Spleen (tissue), 11 donors: ENCODE data around the gene GABBR2. TPM values are rescaled to one million over a fixed set of nuclear protein-coding genes. Genes with fewer than 3 reads are reported as not detected.
"Not testable (repeated sequence)": the region's sequence is repeated elsewhere in the genome, so short reads cannot be mapped to it uniquely, and the experiment has no call there.

Experiments used
- DNase-seq: peaks from one replicate; pipeline ENCODE4 v3.0.0-alpha.2; 2020
- H3K27ac ChIP-seq, 8 donors: fragments of 200-600 bp; sonication (generic) in 7 of 8; 1 replicate in 4 of 8; 2 replicates in 4 of 8; pipeline versions ENCODE4 v1.5.0 to v1.8.0; 2016 to 2021; ENCODE audit warnings: inconsistent platforms in 4 of 8, mild to moderate bottlenecking in 4 of 8, moderate library complexity in 1 of 8
- H3K27me3 ChIP-seq, 7 donors: fragments of 200-600 bp; sonication (generic) in 6 of 7; replicated peaks in 1 of 7; 1 replicate in 4 of 7; 2 replicates in 3 of 7; pipeline versions ENCODE4 v1.5.0 to v1.8.0; 2016 to 2021; ENCODE audit warnings: inconsistent platforms in 3 of 7, mild to moderate bottlenecking in 1 of 7
- H3K36me3 ChIP-seq, 6 donors: fragments of 200-600 bp; sonication (generic) in 5 of 6; 1 replicate in 4 of 6; 2 replicates in 2 of 6; pipeline versions ENCODE4 v1.5.0 to v1.8.0; 2016 to 2021; ENCODE audit warnings: inconsistent platforms in 2 of 6
- H3K4me1 ChIP-seq, 6 donors: fragments of 200-600 bp; sonication (generic) in 5 of 6; 1 replicate in 3 of 6; 2 replicates in 3 of 6; pipeline versions ENCODE4 v1.5.0 to v1.8.0; 2016 to 2021; ENCODE audit warnings: inconsistent platforms in 3 of 6
- H3K4me3 ChIP-seq, 8 donors: fragments of 200-600 bp; sonication (generic) in 7 of 8; 1 replicate in 4 of 8; 2 replicates in 4 of 8; pipeline versions ENCODE4 v1.5.0 to v1.8.0; 2016 to 2021; ENCODE audit warnings: inconsistent platforms in 4 of 8, mild to moderate bottlenecking in 4 of 8, moderate library complexity in 2 of 8
- H3K9me3 ChIP-seq, 8 donors: fragments of 200-600 bp; sonication (generic) in 7 of 8; 1 replicate in 4 of 8; 2 replicates in 4 of 8; pipeline versions ENCODE4 v1.5.0 to v1.8.0; 2016 to 2021; ENCODE audit warnings: inconsistent platforms in 4 of 8
- CTCF ChIP-seq, 11 experiments: fragments of 200-600 bp in 7 of 11; fragments of 450-650 bp in 4 of 11; sonication (generic) in 4 of 11; IDR thresholded peaks in 8 of 11; conservative IDR thresholded peaks in 3 of 11; 1 replicate in 7 of 11; 2 replicates in 4 of 11; pipeline versions ENCODE4 v1.4.0 to v1.8.0; 2016 to 2021; ENCODE audit warnings: antibody characterized with exemption in 11 of 11, inconsistent platforms in 4 of 11, mild to moderate bottlenecking in 1 of 11
- POLR2A ChIP-seq, 3 donors: fragments of 450-650 bp; IDR thresholded peaks; one replicate each; pipeline ENCODE4 v1.5.1; 2017; ENCODE audit warnings: antibody characterized with exemption in 3 of 3, mild to moderate bottlenecking in 1 of 3
- POLR2AphosphoS5 ChIP-seq, 3 donors: sonication (generic); formaldehyde crosslinking; IDR thresholded peaks; one replicate each; pipeline ENCODE4 v1.5.1; 2017; ENCODE audit warnings: antibody characterized with exemption in 3 of 3
- WGBS, 5 donors: extraction: QIAGEN DNeasy Blood & Tissue Kit in 3 of 5; methylation state at CpG; one replicate each; pipeline versions ENCODE4 v1.1.5 to v1.1.7; 2013 to 2018; 5-methylcytosine and 5-hydroxymethylcytosine counted together
- intact Hi-C: fragments of 100-400 bp; cut with DNase I; formaldehyde crosslinking; loops from one replicate; pipeline ENCODE4 v1.15.0; 2023; ENCODE audit warnings: low total_unique reads
- polyA plus RNA-seq, 3 donors: library from polyadenylated mRNA; stranded (reverse); fragments of 200-250 nt; gene quantifications; one replicate each; pipeline ENCODE4 v1.2.1, GENCODE V29; 2013
- total RNA-seq, 7 donors: library from RNA; depleted of rRNA in 3 of 7; stranded (reverse); fragments of >200 nt in 3 of 7; fragmentation: NEBNext Ultra II Directional in 4 of 7; extraction: Animal tissue kit (Norgen Biotek cat#: 25700) in 4 of 7; gene quantifications; one replicate each; pipeline versions ENCODE4 v1.1.0 to v1.2.1, GENCODE V29; 2016 to 2021
- donor health status: healthy with polysubstance abuse.
- donor health status: DM: no; HTN: no; CAD: no; lungs with moderate emphysema.
- donor health status: DM: no; HTN: no; CAD: no.
- donor health status: Bipolar disorder and iron deficiency.
- donor health status: healthy.
- donor health status: DM: no; HTN: no; CAD: no.
- donor health status: DM: yes; HTN: yes; CAD: no.

GABBR2 gene
- total and polyA plus RNA-seq, 10 donors = 0.03 to 0.32 (median 0.07) TPM; not detected in 7

DNA sequence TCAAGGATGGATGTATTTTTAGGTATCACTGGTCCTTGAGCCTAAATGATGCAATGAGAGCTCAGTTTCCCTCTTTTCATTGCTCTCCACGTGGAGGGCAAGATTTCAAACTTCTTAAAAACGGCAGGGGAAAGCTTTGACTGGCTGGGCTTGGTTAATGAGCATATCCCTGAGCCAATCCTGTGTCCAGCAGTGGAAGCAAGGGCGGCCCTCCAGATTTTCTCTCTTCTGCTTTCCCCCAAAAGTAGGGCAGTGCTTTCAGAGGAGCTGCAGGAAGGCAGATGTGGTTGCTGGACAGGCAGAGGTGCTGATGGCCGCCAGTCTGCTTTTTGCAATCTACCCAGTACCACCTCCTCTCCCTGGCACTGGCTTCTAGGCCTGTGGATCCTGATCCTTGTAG, 423.3 kb downstream of the GABBR2 start:
- no peak overlapping the region for H3K4me3 ChIP-seq
- H3K27ac ChIP-seq = no peak overlapping the region
- intact Hi-C loops = no loop called here
- no peak for DNase-seq
- no peaks in the 10 kb centered on the region for H3K9me3 ChIP-seq
- H3K27me3 ChIP-seq = peaks cover 0 to 28% (median 0%) of the 10 kb centered on the region in 7 donors
- WGBS, 5 donors = 64 to 84% (median 73%) methylated on average over 4 of the region's 4 CpGs
- TF ChIP-seq POLR2AphosphoS5 (IDR thresholded peaks at IDR 0.05) (no peak), POLR2A (IDR thresholded peaks at IDR 0.05) (no peak), CTCF (IDR thresholded peaks at IDR 0.05 in 8 of 11, conservative IDR thresholded peaks at IDR 0.05 in 3 of 11) (no peak)
- H3K4me1 ChIP-seq = no peaks in the 10 kb centered on the region
- H3K36me3 ChIP-seq = no peaks in the 10 kb centered on the region

- Histone ChIP-seq H3K9me3 (no peaks in the 10 kb centered on the region), H3K27ac (no peak overlapping the region), H3K36me3 (no peaks in the 10 kb centered on the region), H3K4me3 (no peak overlapping the region), H3K27me3 (peaks cover 0 to 32% (median 0%) of the 10 kb centered on the region in 7 donors), H3K4me1 (no peaks in the 10 kb centered on the region)
- intact Hi-C loops = no loop called here
- DNase-seq = no peak
- WGBS, 5 donors = 63 to 74% (median 73%) methylated on average over 3 of the region's 3 CpGs
- TF ChIP-seq CTCF (IDR thresholded peaks at IDR 0.05 in 8 of 11, conservative IDR thresholded peaks at IDR 0.05 in 3 of 11) (no peak), POLR2A (IDR thresholded peaks at IDR 0.05) (no peak), POLR2AphosphoS5 (IDR thresholded peaks at IDR 0.05) (no peak)
These were observed 424.0 kb downstream of the GABBR2 start for GRCh38 chr9:98284754-98285153.

- H3K27ac ChIP-seq, intact Hi-C loops, H3K4me1 ChIP-seq, H3K36me3 ChIP-seq, DNase-seq, H3K9me3 ChIP-seq, H3K4me3 ChIP-seq: not testable (repeated sequence)
- peaks cover 0 to 41% (median 0%) of the 10 kb centered on the region in 7 donors for H3K27me3 ChIP-seq
- WGBS, 5 donors = 67 to 84% (median 79%) methylated on average over 7 of the region's 7 CpGs
These were observed 425.6 kb downstream of the GABBR2 start for GRCh38 chr9:98283143-98283542.

DNA sequence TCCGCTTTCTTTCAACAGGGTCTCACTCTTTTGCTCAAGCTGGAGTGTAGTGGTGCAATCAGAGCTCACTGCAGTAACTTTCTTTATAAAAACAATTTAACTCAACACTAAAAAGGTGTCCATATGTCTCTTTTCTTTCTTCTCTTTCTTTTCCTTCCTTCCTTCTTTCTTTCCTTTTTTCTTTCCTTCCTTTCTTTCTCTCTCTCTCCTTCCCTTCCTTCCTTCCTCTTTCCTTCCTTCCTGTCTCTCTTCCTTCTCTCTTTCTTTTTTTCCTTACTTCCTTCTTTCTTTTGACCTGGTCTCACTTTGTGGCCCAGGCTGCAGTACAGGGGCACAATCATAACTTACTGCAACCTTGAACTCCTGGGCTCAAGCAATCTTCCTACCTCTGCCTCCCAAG, 427.5 kb downstream of the GABBR2 start:
- Histone ChIP-seq H3K4me1 (no peaks in the 10 kb centered on the region), H3K9me3 (no peaks in the 10 kb centered on the region), H3K27ac (no peak overlapping the region), H3K36me3 (no peaks in the 10 kb centered on the region), H3K4me3 (no peak overlapping the region), H3K27me3 (peaks cover 0 to 41% (median 0%) of the 10 kb centered on the region in 7 donors)
- 89 to 96% (median 91%) methylated on average over 1 of the region's 1 CpG for WGBS, 5 donors
- intact Hi-C loops = no loop called here
- DNase-seq = no peak
- TF ChIP-seq CTCF (IDR thresholded peaks at IDR 0.05 in 8 of 11, conservative IDR thresholded peaks at IDR 0.05 in 3 of 11) = no peak
- TF ChIP-seq POLR2AphosphoS5 (IDR thresholded peaks at IDR 0.05) = no peak
- TF ChIP-seq POLR2A (IDR thresholded peaks at IDR 0.05) = no peak

- no peak for DNase-seq
- WGBS, 5 donors = 73 to 81% (median 77%) methylated on average over 6 of the region's 6 CpGs
- intact Hi-C loops = no loop called here
- no peaks in the 10 kb centered on the region for H3K36me3 ChIP-seq
- no peak overlapping the region for H3K27ac ChIP-seq
- H3K9me3 ChIP-seq = no peaks in the 10 kb centered on the region
- H3K4me3 ChIP-seq = no peak overlapping the region
- no peaks in the 10 kb centered on the region for H3K4me1 ChIP-seq
- TF ChIP-seq POLR2A (IDR thresholded peaks at IDR 0.05) (no peak), POLR2AphosphoS5 (IDR thresholded peaks at IDR 0.05) (no peak), CTCF (IDR thresholded peaks at IDR 0.05 in 8 of 11, conservative IDR thresholded peaks at IDR 0.05 in 3 of 11) (no peak)
- H3K27me3 ChIP-seq = peaks cover 0 to 46% (median 0%) of the 10 kb centered on the region in 7 donors
These were observed 428.2 kb downstream of the GABBR2 start for GRCh38 chr9:98280574-98280973.
